SK-N-SH treated with all-trans-retinoic acid at 6 μM for 48 hours (cell line): ENCODE data around the gene ABITRAM.
"Not testable (repeated sequence)": the region's sequence is repeated elsewhere in the genome, so short reads cannot be mapped to it uniquely, and the experiment has no call there.

Experiments used
- ATAC-seq: fragments of 200-7000 bp; cut with Tn5 transposase; 3 replicates; pipeline ENCODE4 v1.9.1; 2020; ENCODE audit warnings: mild to moderate bottlenecking, moderate library complexity
- ARNTL ChIP-seq: fragments of 450-650 bp; formaldehyde crosslinking; IDR thresholded peaks from 2 replicates; pipeline ENCODE4 v1.5.0; 2020; ENCODE audit warnings: low read depth, mild to moderate bottlenecking, moderate library complexity, borderline replicate concordance
- BACH2 ChIP-seq: fragments of 250-450 bp; sonication (Bioruptor Pico); IDR thresholded peaks from 2 replicates; pipeline ENCODE4 v1.9.0; 2021; ENCODE audit warnings: mild to moderate bottlenecking, borderline replicate concordance
- OSR1 ChIP-seq: fragments of 250-450 bp; sonication (Bioruptor Pico); IDR thresholded peaks from 2 replicates; pipeline ENCODE4 v1.8.0; 2022; ENCODE audit warnings: moderate library complexity, mild to moderate bottlenecking, inconsistent platforms
- PPARA ChIP-seq: fragments of 250-450 bp; sonication (Bioruptor Pico); IDR thresholded peaks from 2 replicates; pipeline ENCODE4 v1.5.0; 2020; ENCODE audit warnings: mild to moderate bottlenecking, borderline replicate concordance
- TCF4 ChIP-seq: fragments of 250-450 bp; sonication (Bioruptor Pico); IDR thresholded peaks from 2 replicates; pipeline ENCODE4 v1.8.0; 2021; ENCODE audit warnings: mild to moderate bottlenecking, moderate library complexity, borderline replicate concordance
- TOX ChIP-seq: fragments of 250-450 bp; sonication (Bioruptor Pico); IDR thresholded peaks from 2 replicates; pipeline ENCODE4 v1.8.0; 2021; ENCODE audit warnings: mild to moderate bottlenecking, moderate library complexity, borderline replicate concordance
- ZC3H10 ChIP-seq: fragments of 250-450 bp; sonication (Bioruptor Pico); IDR thresholded peaks from 2 replicates; pipeline ENCODE4 v1.5.1; 2021; ENCODE audit warnings: mild to moderate bottlenecking, moderate library complexity
- ZFP3 ChIP-seq: fragments of 250-450 bp; sonication (Bioruptor Pico); IDR thresholded peaks from 2 replicates; pipeline ENCODE4 v1.5.0; 2020; ENCODE audit warnings: mild to moderate bottlenecking, moderate library complexity
- ZFP30 ChIP-seq: fragments of 450-650 bp; formaldehyde crosslinking; IDR thresholded peaks from 2 replicates; pipeline ENCODE4 v1.5.0; 2022; ENCODE audit warnings: mild to moderate bottlenecking, moderate library complexity
- ZNF565 ChIP-seq: fragments of 450-650 bp; formaldehyde crosslinking; conservative IDR thresholded peaks from 2 replicates; pipeline ENCODE4 v1.5.0; 2020; ENCODE audit warnings: low read depth, mild to moderate bottlenecking, moderate library complexity
- ZNF70 ChIP-seq: fragments of 450-650 bp; formaldehyde crosslinking; IDR thresholded peaks from 2 replicates; pipeline ENCODE4 v1.5.0; 2020; ENCODE audit warnings: mild to moderate bottlenecking, moderate library complexity
- ZNF8 ChIP-seq: fragments of 450-650 bp; formaldehyde crosslinking; IDR thresholded peaks from 2 replicates; pipeline ENCODE4 v1.5.0; 2020; ENCODE audit warnings: mild to moderate bottlenecking, moderate library complexity
- TF ChIP-seq, protein P1 (sequence below): fragments of 250-450 bp; sonication (Bioruptor Pico); IDR thresholded peaks from 2 replicates; pipeline ENCODE4 v1.5.0; 2020; ENCODE audit warnings: mild to moderate bottlenecking, moderate library complexity
- TF ChIP-seq, protein P2 (sequence below): fragments of 250-450 bp; sonication (Bioruptor Pico); IDR thresholded peaks from 2 replicates; pipeline ENCODE4 v1.8.0; 2021; ENCODE audit warnings: low read depth, mild to moderate bottlenecking, moderate library complexity, borderline replicate concordance
- TF ChIP-seq, protein P3 (sequence below): fragments of 250-450 bp; sonication (Bioruptor Pico); IDR thresholded peaks from 2 replicates; pipeline ENCODE4 v1.5.1; 2021; ENCODE audit warnings: mild to moderate bottlenecking, moderate library complexity
- TF ChIP-seq, protein P4 (sequence below): fragments of 250-450 bp; sonication (Bioruptor Pico); IDR thresholded peaks from 2 replicates; pipeline ENCODE4 v1.8.0; 2020; ENCODE audit warnings: mild to moderate bottlenecking, moderate library complexity, borderline replicate concordance
- TF ChIP-seq, protein P5 (sequence below): fragments of 250-450 bp; sonication (Bioruptor Pico); IDR thresholded peaks from 2 replicates; pipeline ENCODE4 v1.5.1; 2020; ENCODE audit warnings: low read depth, mild to moderate bottlenecking, moderate library complexity

ABITRAM gene

DNA sequence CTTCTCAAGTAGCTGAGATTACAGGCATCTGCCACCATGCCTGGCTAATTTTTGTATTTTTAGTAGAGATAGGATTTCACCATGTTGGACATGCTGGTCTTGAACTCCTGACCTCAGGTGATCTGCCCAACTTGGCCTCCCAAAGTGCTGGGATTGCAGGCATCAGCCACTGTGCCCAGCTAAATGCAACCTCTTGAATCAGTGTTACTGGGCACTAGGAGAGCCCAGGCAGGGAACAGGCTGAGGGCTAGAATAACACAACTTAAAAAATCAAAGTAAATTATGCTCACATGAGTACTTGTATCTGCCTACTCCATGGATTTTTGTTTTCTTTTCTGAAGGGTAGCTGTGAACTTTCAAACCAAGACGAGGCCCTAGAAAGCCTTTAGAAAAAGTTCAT is 13.8 kb upstream of the ABITRAM start:
- not testable (repeated sequence) for ATAC-seq

DNA sequence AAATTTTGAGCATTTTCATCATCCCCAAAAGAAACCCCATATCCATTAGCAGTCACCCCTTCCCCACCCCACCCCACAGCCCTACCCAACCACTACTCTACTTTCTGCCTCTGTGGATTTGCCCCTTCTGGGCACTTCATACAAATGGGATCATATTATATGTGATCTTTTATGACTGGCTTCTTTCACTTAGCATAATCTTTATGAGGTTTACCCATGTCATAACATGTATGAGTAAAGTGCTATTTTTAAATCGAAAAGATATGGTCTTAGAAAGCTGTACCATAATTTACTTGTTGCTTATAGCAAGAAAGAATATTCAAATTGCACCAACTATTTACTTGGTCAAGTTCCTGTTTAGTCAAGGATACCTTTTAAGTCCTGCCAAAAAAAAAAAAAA is 13.0 kb upstream of the ABITRAM start:
- ATAC-seq, result no peak
- TF ChIP-seq, protein P1, sequence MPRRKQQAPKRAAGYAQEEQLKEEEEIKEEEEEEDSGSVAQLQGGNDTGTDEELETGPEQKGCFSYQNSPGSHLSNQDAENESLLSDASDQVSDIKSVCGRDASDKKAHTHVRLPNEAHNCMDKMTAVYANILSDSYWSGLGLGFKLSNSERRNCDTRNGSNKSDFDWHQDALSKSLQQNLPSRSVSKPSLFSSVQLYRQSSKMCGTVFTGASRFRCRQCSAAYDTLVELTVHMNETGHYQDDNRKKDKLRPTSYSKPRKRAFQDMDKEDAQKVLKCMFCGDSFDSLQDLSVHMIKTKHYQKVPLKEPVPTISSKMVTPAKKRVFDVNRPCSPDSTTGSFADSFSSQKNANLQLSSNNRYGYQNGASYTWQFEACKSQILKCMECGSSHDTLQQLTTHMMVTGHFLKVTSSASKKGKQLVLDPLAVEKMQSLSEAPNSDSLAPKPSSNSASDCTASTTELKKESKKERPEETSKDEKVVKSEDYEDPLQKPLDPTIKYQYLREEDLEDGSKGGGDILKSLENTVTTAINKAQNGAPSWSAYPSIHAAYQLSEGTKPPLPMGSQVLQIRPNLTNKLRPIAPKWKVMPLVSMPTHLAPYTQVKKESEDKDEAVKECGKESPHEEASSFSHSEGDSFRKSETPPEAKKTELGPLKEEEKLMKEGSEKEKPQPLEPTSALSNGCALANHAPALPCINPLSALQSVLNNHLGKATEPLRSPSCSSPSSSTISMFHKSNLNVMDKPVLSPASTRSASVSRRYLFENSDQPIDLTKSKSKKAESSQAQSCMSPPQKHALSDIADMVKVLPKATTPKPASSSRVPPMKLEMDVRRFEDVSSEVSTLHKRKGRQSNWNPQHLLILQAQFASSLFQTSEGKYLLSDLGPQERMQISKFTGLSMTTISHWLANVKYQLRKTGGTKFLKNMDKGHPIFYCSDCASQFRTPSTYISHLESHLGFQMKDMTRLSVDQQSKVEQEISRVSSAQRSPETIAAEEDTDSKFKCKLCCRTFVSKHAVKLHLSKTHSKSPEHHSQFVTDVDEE (CRISPR knock-in tag), result no peak
- no peak for TF ChIP-seq TOX
- TF ChIP-seq, protein P2, sequence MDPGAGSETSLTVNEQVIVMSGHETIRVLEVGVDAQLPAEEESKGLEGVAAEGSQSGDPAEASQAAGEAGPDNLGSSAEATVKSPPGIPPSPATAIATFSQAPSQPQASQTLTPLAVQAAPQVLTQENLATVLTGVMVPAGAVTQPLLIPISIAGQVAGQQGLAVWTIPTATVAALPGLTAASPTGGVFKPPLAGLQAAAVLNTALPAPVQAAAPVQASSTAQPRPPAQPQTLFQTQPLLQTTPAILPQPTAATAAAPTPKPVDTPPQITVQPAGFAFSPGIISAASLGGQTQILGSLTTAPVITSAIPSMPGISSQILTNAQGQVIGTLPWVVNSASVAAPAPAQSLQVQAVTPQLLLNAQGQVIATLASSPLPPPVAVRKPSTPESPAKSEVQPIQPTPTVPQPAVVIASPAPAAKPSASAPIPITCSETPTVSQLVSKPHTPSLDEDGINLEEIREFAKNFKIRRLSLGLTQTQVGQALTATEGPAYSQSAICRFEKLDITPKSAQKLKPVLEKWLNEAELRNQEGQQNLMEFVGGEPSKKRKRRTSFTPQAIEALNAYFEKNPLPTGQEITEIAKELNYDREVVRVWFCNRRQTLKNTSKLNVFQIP (CRISPR knock-in tag), result no peak

DNA sequence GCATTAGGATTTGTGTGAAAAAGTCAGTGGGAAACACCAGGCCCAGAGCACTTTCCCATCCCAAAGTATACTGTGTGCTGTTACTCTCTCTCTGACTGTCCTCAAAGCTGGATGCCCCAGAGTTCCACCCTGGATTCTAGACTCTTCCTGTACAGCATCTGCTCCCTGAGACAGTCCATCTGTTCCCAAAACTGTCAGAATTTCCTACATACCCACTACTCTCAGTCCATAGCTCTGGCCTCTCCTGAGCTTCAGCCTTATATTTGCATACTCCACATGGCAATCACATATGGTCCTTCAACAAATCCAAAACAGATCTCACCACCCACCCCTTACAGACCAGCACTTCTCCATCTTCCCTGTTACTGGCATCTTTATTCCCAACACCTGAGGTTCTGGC is 9.7 kb upstream of the ABITRAM start:
- TF ChIP-seq TOX (no peak), ZNF8 (no peak), ARNTL (no peak), BACH2 (no peak), PPARA (CRISPR knock-in tag) (no peak), ZNF565 (no peak), ZFP30 (no peak), OSR1 (CRISPR knock-in tag) (no peak), ZNF70 (no peak), ZC3H10 (CRISPR knock-in tag) (no peak), TCF4 (no peak), ZFP3 (CRISPR knock-in tag) (no peak)
- TF ChIP-seq, protein P3, sequence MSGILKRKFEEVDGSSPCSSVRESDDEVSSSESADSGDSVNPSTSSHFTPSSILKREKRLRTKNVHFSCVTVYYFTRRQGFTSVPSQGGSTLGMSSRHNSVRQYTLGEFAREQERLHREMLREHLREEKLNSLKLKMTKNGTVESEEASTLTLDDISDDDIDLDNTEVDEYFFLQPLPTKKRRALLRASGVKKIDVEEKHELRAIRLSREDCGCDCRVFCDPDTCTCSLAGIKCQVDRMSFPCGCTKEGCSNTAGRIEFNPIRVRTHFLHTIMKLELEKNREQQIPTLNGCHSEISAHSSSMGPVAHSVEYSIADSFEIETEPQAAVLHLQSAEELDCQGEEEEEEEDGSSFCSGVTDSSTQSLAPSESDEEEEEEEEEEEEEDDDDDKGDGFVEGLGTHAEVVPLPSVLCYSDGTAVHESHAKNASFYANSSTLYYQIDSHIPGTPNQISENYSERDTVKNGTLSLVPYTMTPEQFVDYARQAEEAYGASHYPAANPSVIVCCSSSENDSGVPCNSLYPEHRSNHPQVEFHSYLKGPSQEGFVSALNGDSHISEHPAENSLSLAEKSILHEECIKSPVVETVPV, result no peak
- TF ChIP-seq, protein P4, sequence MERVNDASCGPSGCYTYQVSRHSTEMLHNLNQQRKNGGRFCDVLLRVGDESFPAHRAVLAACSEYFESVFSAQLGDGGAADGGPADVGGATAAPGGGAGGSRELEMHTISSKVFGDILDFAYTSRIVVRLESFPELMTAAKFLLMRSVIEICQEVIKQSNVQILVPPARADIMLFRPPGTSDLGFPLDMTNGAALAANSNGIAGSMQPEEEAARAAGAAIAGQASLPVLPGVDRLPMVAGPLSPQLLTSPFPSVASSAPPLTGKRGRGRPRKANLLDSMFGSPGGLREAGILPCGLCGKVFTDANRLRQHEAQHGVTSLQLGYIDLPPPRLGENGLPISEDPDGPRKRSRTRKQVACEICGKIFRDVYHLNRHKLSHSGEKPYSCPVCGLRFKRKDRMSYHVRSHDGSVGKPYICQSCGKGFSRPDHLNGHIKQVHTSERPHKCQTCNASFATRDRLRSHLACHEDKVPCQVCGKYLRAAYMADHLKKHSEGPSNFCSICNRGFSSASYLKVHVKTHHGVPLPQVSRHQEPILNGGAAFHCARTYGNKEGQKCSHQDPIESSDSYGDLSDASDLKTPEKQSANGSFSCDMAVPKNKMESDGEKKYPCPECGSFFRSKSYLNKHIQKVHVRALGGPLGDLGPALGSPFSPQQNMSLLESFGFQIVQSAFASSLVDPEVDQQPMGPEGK (CRISPR knock-in tag), result no peak
- TF ChIP-seq, protein P5, sequence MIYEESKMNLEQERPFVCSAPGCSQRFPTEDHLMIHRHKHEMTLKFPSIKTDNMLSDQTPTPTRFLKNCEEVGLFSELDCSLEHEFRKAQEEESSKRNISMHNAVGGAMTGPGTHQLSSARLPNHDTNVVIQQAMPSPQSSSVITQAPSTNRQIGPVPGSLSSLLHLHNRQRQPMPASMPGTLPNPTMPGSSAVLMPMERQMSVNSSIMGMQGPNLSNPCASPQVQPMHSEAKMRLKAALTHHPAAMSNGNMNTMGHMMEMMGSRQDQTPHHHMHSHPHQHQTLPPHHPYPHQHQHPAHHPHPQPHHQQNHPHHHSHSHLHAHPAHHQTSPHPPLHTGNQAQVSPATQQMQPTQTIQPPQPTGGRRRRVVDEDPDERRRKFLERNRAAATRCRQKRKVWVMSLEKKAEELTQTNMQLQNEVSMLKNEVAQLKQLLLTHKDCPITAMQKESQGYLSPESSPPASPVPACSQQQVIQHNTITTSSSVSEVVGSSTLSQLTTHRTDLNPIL (CRISPR knock-in tag), result no peak
- TF ChIP-seq, protein P2 (CRISPR knock-in tag), result no peak
- ATAC-seq, result no peak

DNA sequence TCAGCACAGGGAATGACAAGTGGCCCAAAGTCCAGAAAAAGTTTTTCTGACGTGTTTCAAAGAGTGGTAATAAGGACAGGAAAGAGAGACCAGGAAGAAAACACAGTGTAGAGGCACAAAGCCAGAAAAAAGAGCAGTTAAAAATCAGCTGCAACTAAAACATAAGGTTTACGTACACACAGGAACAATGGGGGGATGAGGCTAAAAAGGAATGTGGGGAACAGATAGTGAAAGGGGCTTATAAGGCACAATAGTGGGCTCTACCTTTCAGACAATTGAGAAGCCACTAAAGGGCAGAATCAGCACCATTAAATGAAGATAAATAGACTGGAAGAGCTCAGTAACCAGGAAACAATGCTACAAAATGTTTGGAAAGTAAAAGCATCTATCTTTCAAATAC is 5.8 kb upstream of the ABITRAM start:
- TF ChIP-seq, protein P1 (CRISPR knock-in tag), result no peak
- TF ChIP-seq TOX (no peak), ZC3H10 (CRISPR knock-in tag) (no peak)
- ATAC-seq, result no peak
